Gastrocnemius medialis (tissue), 4 donors: ENCODE results near the gene SORD. TPM values are rescaled to one million over a fixed set of nuclear protein-coding genes. Genes with fewer than 3 reads are reported as not detected.
"Not testable (repeated sequence)": the region's sequence is repeated elsewhere in the genome, so short reads cannot be mapped to it uniquely, and the experiment has no call there.

Experiments used
- ATAC-seq, 2 donors: fragments of 150-250 bp; one replicate each; pipeline ENCODE4 v1.9.1; 2016
- DNase-seq, 2 donors: peaks; one replicate each; pipeline ENCODE4 v3.0.0-alpha.2; 2019
- H3K27ac ChIP-seq, 4 donors: fragments of 200-600 bp; sonication (generic); 1 replicate in 1 of 4; 2 replicates in 3 of 4; pipeline ENCODE4 v1.5.1; 2016 to 2018; ENCODE audit warnings: mild to moderate bottlenecking in 2 of 4, moderate library complexity in 1 of 4
- H3K27me3 ChIP-seq, 3 donors: fragments of 200-600 bp; sonication (generic) in 2 of 3; 1 replicate in 1 of 3; 2 replicates in 2 of 3; pipeline versions ENCODE4 v1.5.1 to v1.6.0; 2016 to 2019; ENCODE audit warnings: mild to moderate bottlenecking in 1 of 3, moderate library complexity in 1 of 3
- H3K36me3 ChIP-seq, 2 donors: fragments of 200-600 bp; sonication (generic) in 1 of 2; one replicate each; pipeline ENCODE4 v1.5.1; 2017 to 2018
- H3K4me1 ChIP-seq, 2 donors: fragments of 200-600 bp; sonication (generic) in 1 of 2; one replicate each; pipeline ENCODE4 v1.5.1; 2016 to 2017; ENCODE audit warnings: mild to moderate bottlenecking in 2 of 2
- H3K4me3 ChIP-seq, 4 donors: fragments of 200-600 bp; sonication (generic) in 3 of 4; 1 replicate in 1 of 4; 2 replicates in 3 of 4; pipeline ENCODE4 v1.5.1; 2016 to 2019; ENCODE audit warnings: mild to moderate bottlenecking in 2 of 4
- H3K9me3 ChIP-seq, 3 donors: fragments of 200-600 bp; sonication (generic) in 2 of 3; 1 replicate in 1 of 3; 2 replicates in 2 of 3; pipeline ENCODE4 v1.5.1; 2016 to 2019
- CTCF ChIP-seq, 5 experiments: fragments of 450-650 bp in 3 of 5; fragments of 200-600 bp in 2 of 5; sonication (generic) in 2 of 5; IDR thresholded peaks in 4 of 5; conservative IDR thresholded peaks in 1 of 5; 1 replicate in 4 of 5; 2 replicates in 1 of 5; pipeline ENCODE4 v1.5.1; 2016 to 2019; ENCODE audit warnings: antibody characterized with exemption in 5 of 5, mild to moderate bottlenecking in 3 of 5, moderate library complexity in 3 of 5
- POLR2A ChIP-seq, 2 donors: fragments of 450-650 bp; IDR thresholded peaks; one replicate each; pipeline ENCODE4 v1.6.1; 2017; ENCODE audit warnings: antibody characterized with exemption in 2 of 2, mild to moderate bottlenecking in 2 of 2, moderate library complexity in 2 of 2
- in situ Hi-C, 4 donors: fragments of 200-750 bp; cut with MboI; loops; one replicate each; pipeline versions ENCODE4 v1.15.0 to v1.8.0; 2017; ENCODE audit warnings: low sequenced_read_pairs in 4 of 4
- intact Hi-C: fragments of 100-400 bp; cut with DNase I; formaldehyde crosslinking; loops from one replicate; pipeline ENCODE4 v1.15.1; 2023; ENCODE audit warnings: low total_unique reads
- total RNA-seq, 4 donors: library from RNA; depleted of rRNA; stranded (reverse); fragments of >200 nt; gene quantifications; one replicate each; pipeline versions ENCODE4 v1.1.0 to v1.2.3, GENCODE V29; 2016

Gene SORD
- total RNA-seq = 10 to 100 TPM in 1 of 4 donors, 1 to 10 TPM in 3; 2.6 to 11.6 (median 3.6) TPM

GRCh38 chr15:45022871-45023658, at the start of gene SORD:
TSS of gene SORD (plus strand) at chr15:45023195. CDS start at chr15:45023284, 89 bp downstream.
- intact Hi-C loops (no loop called here), in situ Hi-C loops (loop anchor here in 1 of 4 donors (10.0 kb wide), 1 partner anchor 358 kb away; the partner anchor contains the start of gene SPG11)
- Histone ChIP-seq H3K4me1 (no peaks in the 10 kb centered on the region), H3K27ac (peak within 1 kb of the TSS; percentile 64 to 73 (median 68)), H3K9me3 (no peaks in the 10 kb centered on the region), H3K4me3 (peak within 1 kb of the TSS; percentile 62 to 86 (median 78)), H3K27me3 (no peaks in the 10 kb centered on the region), H3K36me3 (no peaks in the 10 kb centered on the region)
- peak; percentile 76 to 80 for DNase-seq
- peak in 1 of 2 donors; percentile 10 for TF ChIP-seq POLR2A (IDR thresholded peaks at IDR 0.05)
- TF ChIP-seq CTCF (IDR thresholded peaks at IDR 0.05 in 4 of 5, conservative IDR thresholded peaks at IDR 0.05 in 1 of 5) = no peak
- ATAC-seq = peak; percentile 90 to 94

- intact Hi-C loops, H3K36me3 ChIP-seq, H3K4me1 ChIP-seq, in situ Hi-C loops, DNase-seq, ATAC-seq, H3K27me3 ChIP-seq, H3K4me3 ChIP-seq, H3K9me3 ChIP-seq, H3K27ac ChIP-seq: not testable (repeated sequence)
Observed at GRCh38 chr15:44976183-44976582, 46.8 kb upstream of the SORD start.

GRCh38 chr15:44977781-44978180, 45.2 kb upstream of the SORD start:
- H3K4me1 ChIP-seq, intact Hi-C loops, DNase-seq, H3K9me3 ChIP-seq, H3K27me3 ChIP-seq, in situ Hi-C loops, H3K27ac ChIP-seq, H3K36me3 ChIP-seq, ATAC-seq, H3K4me3 ChIP-seq: not testable (repeated sequence)

GRCh38 chr15:44979617-44980339, 43.2 kb upstream of the SORD start:
- DNase-seq, H3K9me3 ChIP-seq, ATAC-seq, H3K4me1 ChIP-seq, H3K27me3 ChIP-seq, H3K4me3 ChIP-seq, H3K36me3 ChIP-seq, in situ Hi-C loops, H3K27ac ChIP-seq, intact Hi-C loops: not testable (repeated sequence)

- DNase-seq, in situ Hi-C loops, intact Hi-C loops, H3K4me3 ChIP-seq, H3K27ac ChIP-seq, H3K27me3 ChIP-seq, H3K36me3 ChIP-seq, H3K9me3 ChIP-seq, ATAC-seq, H3K4me1 ChIP-seq: not testable (repeated sequence)
Observed at GRCh38 chr15:44984144-44984543, 38.9 kb upstream of the SORD start.

GRCh38 chr15:44986346-44987055, 36.5 kb upstream of the SORD start:
- intact Hi-C loops, in situ Hi-C loops: not testable (repeated sequence)

GRCh38 chr15:44987711-44988110, 35.3 kb upstream of the SORD start:
- H3K27me3 ChIP-seq, H3K9me3 ChIP-seq, H3K36me3 ChIP-seq, H3K4me1 ChIP-seq, H3K27ac ChIP-seq, DNase-seq, intact Hi-C loops, in situ Hi-C loops, H3K4me3 ChIP-seq, ATAC-seq: not testable (repeated sequence)

More at GRCh38 chr15:44986346-44987055, 36.5 kb upstream of the SORD start:
- H3K4me1 ChIP-seq, H3K36me3 ChIP-seq, DNase-seq, H3K27ac ChIP-seq, H3K9me3 ChIP-seq, H3K27me3 ChIP-seq, ATAC-seq, H3K4me3 ChIP-seq: not testable (repeated sequence)

GRCh38 chr15:44988184-44988869, 34.7 kb upstream of the SORD start:
- H3K27ac ChIP-seq, H3K27me3 ChIP-seq, H3K36me3 ChIP-seq, ATAC-seq, H3K4me3 ChIP-seq, DNase-seq, intact Hi-C loops, in situ Hi-C loops, H3K4me1 ChIP-seq, H3K9me3 ChIP-seq: not testable (repeated sequence)

GRCh38 chr15:44988870-44989219, 34.1 kb upstream of the SORD start:
- H3K36me3 ChIP-seq, H3K4me3 ChIP-seq, intact Hi-C loops, H3K9me3 ChIP-seq, DNase-seq, H3K27ac ChIP-seq, in situ Hi-C loops, ATAC-seq, H3K27me3 ChIP-seq, H3K4me1 ChIP-seq: not testable (repeated sequence)

- H3K27me3 ChIP-seq, H3K36me3 ChIP-seq, H3K4me3 ChIP-seq, H3K4me1 ChIP-seq, ATAC-seq, H3K9me3 ChIP-seq, DNase-seq, in situ Hi-C loops, intact Hi-C loops, H3K27ac ChIP-seq: not testable (repeated sequence)
Observed at GRCh38 chr15:44997632-44998031, 25.4 kb upstream of the SORD start.
